T47D (cell line): ENCODE data around the gene ZNF672.
"Not testable (repeated sequence)": the region's sequence is repeated elsewhere in the genome, so short reads cannot be mapped to it uniquely, and the experiment has no call there.

Experiments
- DNase-seq, 2 experiments: peaks; one replicate each; pipeline versions ENCODE4 v3.0.0 to v3.0.0-alpha.2; 2011 to 2012; ENCODE audit warnings: low read depth in 1 of 2, low spot score in 1 of 2
- JUND ChIP-seq: IDR thresholded peaks from 2 replicates; pipeline ENCODE4 v1.6.1; 2012; ENCODE audit warnings: low read depth
- in situ Hi-C: cut with HindIII; loops from 2 replicates; pipeline ENCODE4 v1.10.0; 2016; ENCODE audit warnings: low sequenced_read_pairs, low pct_unique_long_range_greater_than_20kb

Gene ZNF672

DNA sequence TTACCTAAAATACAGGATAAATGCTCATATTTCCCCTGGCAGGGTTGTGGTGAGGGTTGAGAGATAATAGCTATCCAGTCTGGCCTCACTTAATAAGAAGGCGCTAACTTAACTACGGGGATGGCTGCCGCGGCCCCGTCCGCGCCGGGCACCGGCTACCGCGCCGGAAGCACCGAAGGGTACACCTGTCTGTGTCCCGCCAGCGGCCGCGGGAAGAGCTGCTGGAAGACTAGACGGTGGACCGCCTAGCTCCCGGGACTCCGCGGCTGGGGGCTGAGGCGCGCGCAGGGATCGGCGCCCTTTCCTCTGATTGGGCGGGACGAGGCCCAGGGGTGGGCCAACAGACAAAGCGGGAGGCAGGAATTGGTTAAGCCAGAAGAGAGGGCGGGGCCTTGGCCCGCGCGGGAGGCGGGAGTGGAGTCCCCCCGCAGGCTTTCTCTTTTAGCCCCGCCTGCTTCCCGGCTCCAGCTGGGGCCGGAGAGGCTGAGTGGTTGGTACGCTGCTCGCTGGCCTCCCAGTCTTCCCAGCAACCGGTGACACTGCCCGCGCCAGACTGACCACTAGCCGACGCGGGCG is at the start of gene ZNF672:
Gene ZNF672, plus strand, starts transcription at position 444 of the 576 bp plus-strand sequence. CDS start 9,051 bp downstream, outside the sequence.
- TF ChIP-seq JUND, result no peak
- in situ Hi-C loops, result no loop called here

DNA sequence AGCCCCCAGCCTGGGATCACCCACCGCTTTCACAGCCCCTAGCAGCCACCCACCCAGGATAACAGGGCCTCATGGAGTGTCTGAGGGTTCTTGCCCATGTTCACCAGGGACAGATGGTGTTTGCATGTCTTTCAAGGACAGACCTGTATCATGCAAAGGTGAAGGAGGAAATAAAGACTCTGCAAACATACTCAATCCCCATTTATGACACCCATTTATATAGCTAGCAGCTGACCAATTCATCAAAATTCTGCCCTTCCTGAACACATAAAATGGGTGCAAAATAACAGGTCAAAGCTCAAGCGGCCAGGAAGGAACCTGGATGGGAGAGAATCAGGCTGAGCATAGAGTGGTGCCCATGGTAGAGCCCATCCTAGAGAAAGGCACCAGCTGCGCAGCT is 49.7 kb upstream of the ZNF672 start:
- in situ Hi-C loops, result no loop called here
- TF ChIP-seq JUND, result no peak
- no peak for DNase-seq

More for the DNA sequence above, at the start of gene ZNF672:
- DNase-seq, result peak; percentile 87 to 99

- DNase-seq, result peak in 1 of 2 experiments; percentile 65
- in situ Hi-C loops, result not testable (repeated sequence)
Observed at GRCh38 chr1:248789337-248789736, 48.7 kb upstream of the ZNF672 start.

GRCh38 chr1:248790456-248790855 is 47.6 kb upstream of the ZNF672 start:
- in situ Hi-C loops, result no loop called here
- no peak for TF ChIP-seq JUND
- DNase-seq, result no peak

DNA sequence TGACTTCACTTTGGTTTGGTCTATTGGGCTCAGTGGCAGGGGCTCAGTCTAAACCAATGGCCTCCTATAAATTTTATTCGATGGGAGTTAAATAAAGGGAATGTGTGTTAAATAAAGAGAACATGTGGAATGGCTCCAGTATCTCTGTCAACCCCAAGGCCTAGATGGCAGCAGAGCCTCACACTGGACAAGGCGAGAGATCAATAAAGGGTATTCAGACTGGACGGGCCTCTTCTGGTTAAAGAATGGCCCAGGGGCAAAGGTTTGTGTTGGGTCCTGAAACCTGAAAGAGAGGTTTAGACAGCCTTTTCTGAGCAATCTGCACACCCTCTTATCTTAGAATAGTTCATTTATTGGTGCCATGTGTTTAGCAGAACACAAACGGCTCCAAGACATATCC is 47.0 kb upstream of the ZNF672 start:
- TF ChIP-seq JUND, result no peak
- DNase-seq, result peak in 1 of 2 experiments; percentile 42

DNA sequence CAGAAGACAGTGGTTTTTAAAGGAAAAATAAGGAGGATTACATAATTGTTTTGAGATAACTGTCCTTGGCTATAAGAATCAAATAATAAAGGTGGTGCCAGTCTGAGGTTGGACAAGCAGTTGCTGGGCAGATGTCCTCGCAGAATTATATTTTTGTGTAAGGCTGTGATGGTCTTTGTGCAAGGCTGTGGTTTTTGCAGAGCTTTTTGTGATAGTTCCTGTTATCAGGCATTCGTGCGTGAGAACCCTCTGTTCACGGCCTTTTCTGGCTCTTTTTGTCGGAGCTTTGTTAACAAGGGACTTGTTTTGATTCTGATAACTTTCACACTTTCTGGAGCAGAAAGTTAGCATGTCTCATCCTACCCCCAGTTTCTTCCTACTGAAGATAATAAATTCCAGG is 45.7 kb upstream of the ZNF672 start:
- no peak for TF ChIP-seq JUND
- in situ Hi-C loops, result no loop called here
- no peak for DNase-seq

More for the DNA sequence above, 47.0 kb upstream of the ZNF672 start:
- in situ Hi-C loops, result no loop called here

GRCh38 chr1:248793592-248793991 is 44.4 kb upstream of the ZNF672 start:
- in situ Hi-C loops, result no loop called here
- TF ChIP-seq JUND, result no peak
- DNase-seq, result no peak

GRCh38 chr1:248794663-248795062 is 43.4 kb upstream of the ZNF672 start:
- in situ Hi-C loops, DNase-seq: not testable (repeated sequence)

DNA sequence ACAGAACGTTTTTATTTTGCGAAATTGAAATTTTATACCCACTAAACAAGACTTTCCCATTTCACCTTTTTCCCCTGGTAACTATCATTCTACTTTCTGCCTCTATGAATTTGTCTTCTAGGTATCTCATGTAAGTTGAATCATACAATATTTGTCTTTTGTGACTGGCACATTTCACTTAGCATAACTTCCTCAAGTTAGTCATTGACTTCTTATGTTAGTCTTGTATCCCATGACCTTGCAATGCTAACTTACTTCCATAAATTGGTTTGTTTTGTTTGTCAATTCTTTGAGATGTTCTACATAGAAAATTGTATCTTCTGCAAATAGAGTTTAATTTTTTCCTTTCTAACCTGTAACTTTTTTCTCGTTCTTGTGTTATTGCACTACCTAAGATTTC is 39.2 kb upstream of the ZNF672 start:
- in situ Hi-C loops, result no loop called here
- DNase-seq, result no peak
- TF ChIP-seq JUND, result no peak

DNA sequence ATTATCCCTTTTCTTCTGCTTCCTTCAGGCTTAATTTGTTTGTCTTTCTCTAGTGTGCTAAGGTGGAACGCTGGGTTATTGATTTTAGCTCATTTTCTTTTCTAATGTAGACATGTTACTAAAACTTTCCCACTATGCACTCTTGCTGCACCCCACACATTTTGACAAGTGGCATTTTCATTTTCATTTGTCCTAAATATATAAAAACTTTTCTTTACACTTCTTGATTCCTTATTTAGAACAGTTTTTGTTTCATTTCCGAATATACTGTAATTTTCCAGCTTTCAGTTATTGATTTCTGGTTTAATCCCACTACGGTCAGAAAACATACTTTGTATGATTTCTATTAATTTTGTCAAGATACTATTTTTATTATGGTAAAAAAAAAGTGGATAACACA is 37.6 kb upstream of the ZNF672 start:
- in situ Hi-C loops, result no loop called here
- no peak for TF ChIP-seq JUND

GRCh38 chr1:248802454-248802853 is 35.6 kb upstream of the ZNF672 start:
- in situ Hi-C loops, result no loop called here
- no peak for TF ChIP-seq JUND

More for the DNA sequence above, 37.6 kb upstream of the ZNF672 start:
- DNase-seq, result no peak

DNA sequence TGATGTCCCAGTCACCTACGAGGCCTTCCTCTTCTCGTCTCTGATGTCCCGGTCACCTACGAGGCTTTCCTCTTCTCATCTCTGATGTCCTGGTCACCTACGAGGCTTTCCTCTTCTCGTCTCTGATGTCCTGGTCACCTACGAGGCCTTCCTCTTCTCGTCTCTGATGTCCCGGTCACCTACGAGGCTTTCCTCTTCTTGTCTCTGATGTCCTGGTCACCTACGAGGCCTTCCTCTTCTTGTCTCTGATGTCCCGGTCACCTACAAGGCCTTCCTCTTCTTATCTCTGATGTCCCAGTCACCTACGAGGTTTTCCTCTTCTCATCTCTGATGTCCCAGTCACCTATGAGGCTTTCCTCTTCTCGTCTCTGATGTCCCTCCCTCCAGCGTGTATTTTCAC is 34.5 kb upstream of the ZNF672 start:
- DNase-seq, in situ Hi-C loops: not testable (repeated sequence)

More at GRCh38 chr1:248802454-248802853, 35.6 kb upstream of the ZNF672 start:
- no peak for DNase-seq

DNA sequence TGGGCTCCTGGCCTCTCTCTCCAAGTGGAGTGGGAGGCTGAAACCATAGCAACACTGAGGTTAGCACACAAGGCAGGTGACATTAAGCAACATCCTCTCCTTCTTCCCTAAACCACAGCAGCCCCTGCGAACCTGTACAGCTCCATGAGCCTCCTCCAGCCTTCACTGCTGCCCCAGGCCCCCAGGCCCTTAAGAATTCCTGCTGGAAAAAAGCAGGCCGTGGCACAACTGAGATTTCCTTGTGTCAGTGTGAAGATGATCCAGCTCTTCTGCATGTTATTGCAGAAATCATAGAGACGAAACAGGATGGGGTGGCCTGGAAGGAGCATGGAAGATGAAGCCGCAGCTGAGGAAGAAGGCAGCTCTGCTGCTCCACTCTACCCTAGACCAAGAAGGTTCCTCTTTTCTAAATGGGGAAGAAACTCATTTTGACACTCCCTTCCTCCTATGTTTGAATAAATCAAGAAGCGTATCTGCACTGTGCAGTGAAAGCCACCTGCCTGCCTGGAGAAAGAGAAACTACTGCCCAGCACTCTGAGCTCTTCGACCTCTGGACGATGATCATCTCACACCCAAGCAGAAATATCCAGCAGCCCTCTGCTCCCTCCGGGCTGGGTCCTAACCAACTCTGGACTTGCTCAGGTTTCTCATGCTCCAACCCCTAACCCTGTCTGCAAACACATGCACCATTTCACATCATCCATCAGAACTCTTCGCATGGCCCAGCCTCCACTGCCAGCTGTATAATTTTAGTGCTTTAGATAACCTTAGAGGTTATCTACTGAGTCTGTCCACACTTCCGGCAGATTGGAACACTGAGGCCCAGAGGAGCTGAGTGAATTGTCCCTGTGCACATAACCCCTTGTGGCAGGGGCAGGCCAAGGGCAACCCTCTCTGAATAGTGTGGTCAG is 33.0 kb upstream of the ZNF672 start:
- in situ Hi-C loops, result no loop called here
- no peak for DNase-seq
- no peak for TF ChIP-seq JUND

DNA sequence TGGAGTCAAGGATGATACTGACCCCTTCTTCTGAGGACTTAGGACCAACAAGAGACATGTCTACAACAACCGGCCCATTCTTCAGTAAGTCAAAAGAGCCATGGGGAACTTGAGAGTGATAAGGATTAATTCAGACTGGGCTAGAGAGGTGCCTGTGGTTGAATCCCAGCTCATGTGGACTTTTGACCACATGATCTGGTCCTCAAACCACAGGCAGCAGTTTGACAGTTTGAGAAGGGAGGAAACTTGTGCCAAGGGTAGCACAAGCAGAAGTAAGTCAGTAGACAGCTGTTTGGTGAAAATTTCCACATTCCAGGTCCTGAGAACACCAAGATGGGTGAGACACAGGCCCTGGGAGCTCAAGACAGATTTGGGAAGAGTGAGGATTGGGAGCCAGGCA is 32.1 kb upstream of the ZNF672 start:
- no peak for DNase-seq
- TF ChIP-seq JUND, result no peak

More for the DNA sequence above, 32.1 kb upstream of the ZNF672 start:
- in situ Hi-C loops, result no loop called here
